22Rv1 (cell line): ENCODE measurements around the gene EGLN3.

Experiments
- CTCF ChIP-seq: fragments of 450-650 bp; IDR thresholded peaks from 2 replicates; pipeline ENCODE4 v1.5.1; 2017; ENCODE audit warnings: mild to moderate bottlenecking
- ZFX ChIP-seq: fragments of 450-650 bp; IDR thresholded peaks from 2 replicates; pipeline ENCODE4 v1.6.1; 2017; ENCODE audit warnings: antibody characterized with exemption, borderline replicate concordance

- TF ChIP-seq CTCF (no peak), ZFX (no peak)
Measured at GRCh38 chr14:33884916-33885315, 66.0 kb downstream of the EGLN3 start.
